HG02678 (cell line): Measurements from ENCODE around the gene NDUFS5.
"Not testable (repeated sequence)": the region's sequence is repeated elsewhere in the genome, so short reads cannot be mapped to it uniquely, and the experiment has no call there.

Experiments used
- ATAC-seq: cut with Tn5 transposase; IDR thresholded peaks from one replicate; pipeline ENCODE4 v1.9.1; 2021; ENCODE audit warnings: mild to moderate bottlenecking, moderate library complexity; ENCODE audit not compliant: unreplicated experiment

The NDUFS5 gene

DNA sequence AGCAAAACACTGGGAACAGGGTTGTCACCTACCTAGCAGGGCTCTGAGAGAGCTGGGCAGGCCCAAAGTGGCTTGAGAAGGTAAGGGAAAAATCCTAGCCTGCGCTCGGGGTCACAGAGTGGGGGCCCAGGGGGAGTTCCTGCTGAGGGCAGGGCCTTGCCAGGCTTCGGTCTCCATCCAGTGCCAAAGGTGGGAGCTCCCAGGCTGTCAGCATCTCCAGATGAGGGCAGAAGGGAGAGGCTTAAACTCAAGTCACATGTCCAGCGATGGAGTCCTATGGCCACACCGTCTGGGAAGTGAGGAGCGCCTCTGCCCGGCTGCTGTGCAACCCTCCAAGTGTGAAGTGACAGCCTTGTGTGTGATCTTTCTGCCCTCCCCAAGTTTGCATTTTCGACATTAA lies 11.2 kb upstream of the NDUFS5 start:
- ATAC-seq: not testable (repeated sequence)

DNA sequence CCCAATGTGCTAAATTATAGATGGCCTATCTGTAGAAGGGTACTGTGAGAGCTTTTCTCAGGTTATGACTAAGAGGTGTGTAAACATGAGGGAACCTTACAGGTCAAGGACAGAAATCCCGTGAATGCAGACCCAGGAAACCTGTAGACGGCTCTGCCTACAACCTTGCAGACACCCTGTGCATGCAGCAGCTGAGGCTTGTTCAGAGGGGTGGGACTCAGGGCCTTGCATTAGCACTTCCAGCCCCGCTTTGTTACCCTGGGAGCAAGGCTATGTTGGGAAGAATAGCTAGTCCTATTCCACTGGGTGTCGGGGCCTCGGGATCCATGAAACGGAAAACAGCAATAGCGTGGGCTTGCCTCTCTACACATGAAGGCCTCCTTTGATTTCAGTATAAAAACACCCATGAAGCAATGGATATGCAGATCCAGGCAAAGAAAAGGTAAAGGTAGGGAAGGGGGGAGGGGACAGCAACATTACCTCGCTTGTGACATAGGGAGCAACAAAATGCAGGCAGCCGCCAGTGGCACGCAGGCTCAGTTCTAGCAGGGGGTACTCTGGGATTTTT lies 9.5 kb upstream of the NDUFS5 start:
- ATAC-seq: no peak

DNA sequence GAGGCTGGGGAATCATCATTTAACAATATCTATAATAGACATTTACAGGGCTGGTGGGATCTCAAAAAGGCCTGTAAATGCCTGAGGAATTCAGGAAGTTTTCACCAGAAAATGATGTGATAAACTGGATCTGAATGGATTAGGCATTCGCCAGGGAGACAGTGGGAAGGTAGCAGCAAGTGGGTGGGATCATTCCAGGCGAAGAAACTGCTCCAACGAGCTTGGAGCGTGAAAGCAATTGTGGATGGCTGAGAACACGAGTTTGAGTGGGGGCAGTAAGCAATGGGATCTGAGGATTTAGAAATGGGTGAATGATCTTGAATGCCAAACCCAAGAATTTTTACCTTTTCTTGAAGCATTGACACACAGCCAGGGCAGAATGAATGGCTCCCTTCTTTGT lies 8.9 kb upstream of the NDUFS5 start:
- no peak for ATAC-seq

DNA sequence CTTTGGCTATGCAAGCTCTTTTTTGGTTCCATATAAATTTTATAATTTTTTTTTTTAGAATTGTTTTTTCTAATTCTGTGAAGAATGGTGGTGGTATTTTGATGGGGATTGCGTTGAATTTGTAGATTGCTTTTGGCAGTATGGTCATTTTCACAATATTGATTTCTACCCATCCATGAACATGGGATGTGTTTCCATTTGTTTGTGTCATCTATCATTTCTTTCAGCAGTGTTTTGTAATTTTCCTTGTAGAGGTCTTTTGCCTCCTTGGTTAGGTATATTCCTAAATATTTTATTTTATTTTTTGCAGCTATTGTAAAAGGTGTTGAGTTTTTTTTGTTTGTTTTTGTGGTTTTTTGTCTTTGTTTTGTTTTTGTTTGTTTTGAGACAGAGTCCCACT lies 5.7 kb upstream of the NDUFS5 start:
- not testable (repeated sequence) for ATAC-seq

DNA sequence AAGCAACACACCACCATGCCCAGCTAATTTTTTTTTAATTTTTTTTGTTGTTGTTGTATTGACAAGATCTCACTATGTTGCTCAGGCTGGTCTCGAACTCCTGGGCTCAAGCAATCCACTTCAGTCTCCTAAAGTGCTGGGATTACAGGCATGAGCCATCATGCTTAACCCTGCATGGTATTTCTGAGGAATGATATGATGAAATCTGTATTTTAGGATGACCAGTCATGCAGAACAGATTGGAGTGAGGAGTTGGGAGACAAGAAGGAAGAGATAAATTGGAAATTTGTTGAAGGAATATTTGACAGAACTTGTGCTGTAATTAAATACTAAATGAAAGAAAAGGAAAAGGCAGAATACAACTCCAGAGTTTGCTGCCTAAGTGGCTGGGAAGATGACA lies 4.7 kb upstream of the NDUFS5 start:
- no peak for ATAC-seq

DNA sequence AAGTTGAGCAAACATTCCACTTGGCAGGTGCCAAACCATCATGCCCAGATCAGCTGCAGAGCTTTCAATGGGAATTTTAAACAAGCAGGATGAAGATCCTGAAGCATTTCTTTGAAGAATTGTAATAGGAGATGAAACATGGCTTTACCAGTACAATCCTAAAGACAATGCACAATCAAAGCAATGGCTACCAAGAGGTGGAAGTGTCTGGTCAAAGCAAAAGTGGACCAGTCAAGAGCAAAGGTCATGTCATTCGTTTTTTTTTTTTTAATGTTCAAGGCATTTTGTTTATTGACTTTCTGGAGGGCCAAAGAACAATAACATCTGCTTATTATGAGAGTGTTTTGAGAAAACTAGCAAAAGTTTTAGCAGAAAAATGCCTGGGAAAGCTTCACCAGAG lies 3.0 kb upstream of the NDUFS5 start:
- ATAC-seq: no peak

DNA sequence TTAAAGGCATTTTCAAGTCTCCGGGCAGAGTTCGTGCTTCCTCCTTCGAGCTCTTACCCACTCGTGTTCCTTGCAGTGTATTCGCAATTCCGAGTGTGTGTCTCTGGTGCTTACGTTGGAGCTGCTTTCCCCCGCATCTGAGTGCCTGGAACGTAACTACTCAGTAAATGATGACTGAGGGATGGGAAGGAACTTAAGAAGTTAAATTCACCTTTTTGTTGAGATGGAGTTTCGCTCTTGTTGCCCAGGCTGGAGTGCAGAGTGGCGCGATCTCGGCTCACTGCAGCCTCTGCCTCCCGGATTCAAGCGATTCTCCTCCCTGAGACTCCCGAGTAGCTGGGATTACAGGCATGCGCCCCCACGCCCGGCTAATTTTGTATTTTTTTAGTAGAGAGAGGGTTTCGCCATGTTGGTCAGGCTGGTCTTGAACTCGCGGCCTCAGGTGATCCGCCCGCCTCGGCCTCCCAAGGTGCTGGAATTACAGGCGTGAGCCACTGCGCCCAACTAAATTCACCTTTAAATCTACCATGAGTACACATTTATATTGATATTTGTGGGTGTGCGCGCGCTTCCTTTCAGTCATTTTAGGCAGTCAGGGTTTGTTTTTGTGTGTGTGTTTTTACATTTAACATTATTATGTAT lies 837 bp downstream of the NDUFS5 start:
- ATAC-seq: no peak

DNA sequence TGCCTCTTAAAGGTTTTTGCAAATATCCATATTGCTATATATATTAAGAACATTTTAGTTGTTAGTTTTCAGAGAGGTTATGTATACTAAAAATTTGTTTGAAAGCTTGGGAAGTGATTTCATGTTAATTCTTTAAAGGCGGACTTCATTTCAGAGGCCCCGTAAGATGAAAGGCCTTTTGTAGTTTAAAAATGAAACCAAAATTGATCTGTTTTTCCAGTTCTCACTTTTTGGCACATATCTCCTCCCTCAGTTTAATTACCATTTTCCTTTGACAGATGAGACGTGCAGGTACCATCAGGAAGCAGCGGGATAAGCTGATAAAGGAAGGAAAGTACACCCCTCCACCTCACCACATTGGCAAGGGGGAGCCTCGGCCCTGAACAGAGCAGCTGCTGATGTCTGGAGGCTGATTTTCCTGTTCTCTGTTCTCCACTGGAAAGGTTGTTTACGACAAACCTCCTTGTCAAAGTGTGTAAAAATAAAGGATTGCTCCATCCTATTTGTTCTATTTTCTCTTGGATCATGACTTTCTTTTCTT lies 8.0 kb downstream of the NDUFS5 start:
- no peak for ATAC-seq

DNA sequence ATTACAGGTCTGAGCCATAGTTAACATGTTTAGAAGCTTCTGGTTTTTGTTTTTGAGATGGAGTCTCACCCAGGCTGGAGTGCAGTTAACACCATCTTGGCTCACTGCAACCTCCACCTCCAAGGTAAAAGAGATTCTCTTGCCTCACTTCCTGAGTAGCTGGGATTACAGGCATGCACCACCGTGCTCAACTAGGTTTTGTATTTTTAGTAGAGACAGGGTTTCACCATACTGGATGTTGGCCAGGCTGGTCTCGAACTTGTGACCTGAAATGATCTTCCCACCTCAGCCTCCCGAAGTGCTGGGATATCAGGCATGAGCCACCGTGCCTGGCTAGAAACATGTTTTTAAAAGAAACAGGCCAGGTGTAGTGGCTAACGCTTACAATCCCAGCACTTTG lies 10.5 kb downstream of the NDUFS5 start:
- ATAC-seq: no peak

DNA sequence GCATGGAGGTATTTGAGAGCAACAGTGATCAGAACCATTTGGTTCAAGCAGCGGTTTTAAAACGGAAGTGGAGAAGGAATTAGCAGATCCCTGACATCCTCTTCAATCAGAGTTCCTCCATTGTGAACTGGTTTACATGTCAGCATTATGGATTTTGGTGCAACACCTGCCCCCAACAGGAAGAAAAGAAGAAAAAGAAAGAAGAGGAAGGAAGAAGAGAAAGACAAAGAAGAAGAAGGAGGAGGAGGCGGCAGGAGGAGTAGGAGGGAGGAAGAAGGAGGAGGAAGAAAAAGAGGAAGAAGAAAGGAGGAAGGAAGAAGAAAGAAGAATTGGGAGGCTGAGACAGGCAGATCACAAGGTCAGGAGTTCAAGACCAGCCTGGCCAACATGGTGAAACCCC lies 17.4 kb downstream of the NDUFS5 start:
- ATAC-seq: no peak

DNA sequence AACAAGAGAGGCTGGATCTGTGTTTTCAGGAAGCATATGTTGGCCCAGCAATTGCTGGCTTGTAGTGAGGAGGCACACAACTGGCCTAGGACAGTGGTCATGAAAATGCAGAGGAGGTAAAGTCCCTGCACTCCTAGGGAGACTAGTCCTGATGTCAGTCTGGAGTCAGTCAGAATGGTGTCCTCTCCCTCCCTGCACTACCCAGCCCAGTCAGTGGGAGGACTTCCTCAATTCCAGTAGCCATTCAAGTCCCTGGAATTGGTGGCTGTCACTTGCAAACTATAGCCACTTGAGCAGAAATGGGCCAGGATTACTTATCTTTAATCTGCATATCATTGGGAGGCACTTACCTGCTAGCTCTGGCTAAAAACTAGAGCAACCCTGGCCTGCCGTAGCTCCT lies 18.6 kb downstream of the NDUFS5 start:
- ATAC-seq: no peak

DNA sequence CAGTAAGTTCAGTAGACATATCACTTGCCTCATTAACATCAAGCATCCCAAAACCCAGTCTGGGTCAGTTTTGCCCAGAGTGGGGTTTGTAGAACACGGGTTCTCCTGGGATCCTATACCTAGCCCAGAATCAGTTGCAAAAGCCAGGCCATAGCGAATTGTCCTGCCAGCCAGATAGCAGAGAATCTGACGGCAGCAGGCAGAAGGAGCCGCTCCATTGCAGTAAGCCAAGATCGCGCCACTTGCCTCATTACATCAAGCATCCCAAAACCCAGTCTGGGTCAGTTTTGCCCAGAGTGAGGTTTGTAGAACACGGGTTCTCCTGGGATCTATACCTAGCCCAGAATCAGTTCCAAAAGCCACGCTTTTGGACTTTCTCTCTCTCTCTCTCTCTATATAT lies 19.1 kb downstream of the NDUFS5 start:
- no peak for ATAC-seq

DNA sequence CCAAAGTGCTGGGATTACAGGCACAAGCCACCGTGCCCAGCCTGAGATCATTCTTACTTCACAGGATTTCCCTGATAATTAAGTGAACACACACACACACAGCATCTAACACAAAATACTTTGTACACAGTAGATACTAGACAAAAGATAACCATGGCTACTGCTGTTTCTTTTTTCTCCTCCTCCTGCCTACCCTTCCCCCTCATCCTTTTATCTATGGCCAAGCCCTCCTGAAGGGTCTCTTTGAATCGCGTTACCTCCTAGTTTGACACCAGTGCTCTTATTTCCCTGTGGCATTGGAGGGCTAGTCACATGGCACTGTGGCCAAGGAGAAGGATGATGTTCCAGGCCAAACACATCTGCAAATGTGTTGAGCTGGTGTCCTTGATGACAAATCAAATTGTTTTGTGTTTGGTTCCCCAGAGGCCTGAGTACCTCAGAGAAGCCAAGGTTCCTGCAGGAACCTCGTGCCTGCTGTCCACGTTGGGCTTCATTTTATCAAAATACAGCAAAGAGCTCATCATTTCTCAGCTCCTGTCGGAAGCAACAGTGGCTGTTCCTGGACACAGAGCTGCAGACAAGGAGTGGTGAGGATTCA lies 20.6 kb downstream of the NDUFS5 start:
- no peak for ATAC-seq

DNA sequence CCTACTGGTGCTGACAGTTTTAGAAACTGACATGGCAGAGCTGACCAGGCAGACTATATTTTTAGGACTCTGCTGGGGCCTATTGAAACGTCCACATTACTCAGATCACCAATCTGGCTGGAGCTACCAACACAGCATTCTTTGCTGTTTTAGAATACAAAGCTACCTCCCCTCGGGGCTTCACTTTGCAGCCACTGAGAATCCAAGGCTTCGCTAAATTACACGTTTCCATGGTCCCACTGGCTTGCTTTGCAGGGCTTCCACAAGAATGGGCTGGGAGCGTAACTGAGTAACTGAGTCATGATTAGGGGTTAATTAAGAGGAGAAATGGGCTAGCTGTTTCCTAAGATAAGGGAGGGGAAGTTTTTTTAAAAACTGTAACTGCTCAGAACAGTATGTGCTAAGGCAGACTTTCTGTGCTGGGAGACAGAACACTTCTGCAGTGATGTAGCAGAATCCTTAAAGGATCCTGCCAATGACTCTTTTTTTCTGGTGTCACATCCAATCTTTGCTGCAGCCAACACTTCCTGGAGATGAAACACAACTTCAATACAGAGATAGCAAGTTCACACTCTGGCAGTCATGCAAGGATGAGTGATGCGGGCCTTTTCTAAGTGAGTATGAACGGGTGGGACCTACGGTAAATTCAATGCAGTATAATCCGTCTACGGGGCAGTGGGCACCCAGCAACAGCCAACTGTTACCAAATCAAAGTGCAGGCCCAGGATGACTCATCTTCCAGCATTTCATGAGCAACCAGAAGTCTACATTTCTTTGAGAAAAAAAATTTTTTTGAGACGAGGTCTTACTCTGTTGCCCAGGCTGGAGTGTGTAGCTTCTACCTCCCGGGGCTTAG lies 21.5 kb downstream of the NDUFS5 start:
- no peak for ATAC-seq

DNA sequence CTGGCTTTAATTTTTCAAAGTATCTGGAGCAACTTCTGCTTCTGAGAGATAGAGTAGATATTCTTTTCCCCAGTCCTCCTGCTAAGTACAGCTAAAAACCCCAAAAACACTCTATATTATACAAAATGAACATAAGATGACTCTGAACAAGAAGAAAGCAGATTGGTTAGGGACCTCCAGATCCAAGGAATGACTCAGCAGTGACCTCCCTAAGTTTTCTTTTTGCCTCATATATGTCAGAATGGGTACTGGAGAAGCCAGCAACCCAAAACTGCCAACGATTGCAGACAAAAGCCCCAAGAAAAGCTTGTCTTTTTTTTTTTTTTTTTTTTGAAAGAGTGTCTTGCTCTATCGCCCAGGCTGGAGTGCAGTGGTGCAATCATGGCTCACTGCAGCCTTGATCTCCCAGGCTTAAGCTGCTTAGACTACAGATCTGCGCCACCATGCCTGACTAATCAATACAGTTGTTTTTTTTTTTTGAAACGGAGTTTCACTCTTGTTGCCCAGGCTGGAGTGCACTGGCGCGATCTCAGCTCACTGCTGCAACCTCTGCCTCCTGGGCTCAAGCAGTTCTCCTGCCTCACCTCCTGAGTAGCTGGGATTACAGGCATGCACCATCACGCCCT lies 22.7 kb downstream of the NDUFS5 start:
- no peak for ATAC-seq

DNA sequence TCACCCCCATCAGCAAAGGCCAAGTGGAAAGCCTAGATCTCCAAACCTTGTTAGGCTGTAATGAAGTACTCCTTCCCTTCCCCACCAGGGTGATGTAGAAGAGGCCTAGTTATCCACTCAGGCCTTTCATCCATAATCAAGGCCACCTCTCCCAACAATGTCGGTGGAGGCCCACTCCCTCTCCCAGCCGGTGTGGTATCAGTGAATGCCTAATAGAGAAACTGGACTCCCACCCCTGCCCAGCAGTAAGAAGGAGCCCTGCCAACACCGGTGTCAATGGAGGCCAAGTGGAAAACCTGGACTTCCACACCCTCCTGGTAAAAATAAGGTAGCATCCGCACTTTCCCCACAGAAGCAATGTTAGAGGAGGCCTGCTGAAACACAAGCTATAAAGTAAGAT lies 23.9 kb downstream of the NDUFS5 start:
- ATAC-seq: no peak

DNA sequence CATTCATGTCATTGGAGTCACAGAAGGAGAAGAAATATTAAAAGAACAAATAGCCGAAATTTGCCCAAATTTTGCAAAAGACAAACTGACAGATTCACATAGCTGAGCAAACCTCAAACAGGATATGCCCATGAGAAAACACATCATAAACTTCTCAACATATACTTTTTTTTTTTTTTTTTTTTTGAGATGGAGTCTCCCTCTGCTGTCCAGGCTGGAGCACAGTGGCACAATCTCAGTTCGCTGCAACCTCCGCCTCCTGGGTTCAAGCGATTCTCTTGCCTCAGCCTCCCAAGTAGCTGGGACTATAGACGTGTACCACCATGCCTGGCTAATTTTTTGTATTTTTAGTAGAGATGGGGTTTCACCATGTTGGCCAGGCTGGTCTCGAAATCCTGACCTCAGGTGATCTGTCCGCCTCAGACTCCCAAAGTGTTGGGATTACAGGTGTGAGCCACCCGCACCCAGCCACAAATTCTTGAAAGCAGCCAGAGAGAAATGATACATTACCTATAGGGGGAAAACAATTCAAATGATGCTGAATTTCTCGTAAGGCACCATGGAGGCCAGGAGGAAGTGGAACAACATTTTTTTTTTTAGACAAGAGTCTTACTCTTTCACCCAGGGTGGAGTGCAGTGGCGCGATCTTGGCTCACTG lies 25.2 kb downstream of the NDUFS5 start:
- ATAC-seq: not testable (repeated sequence)

DNA sequence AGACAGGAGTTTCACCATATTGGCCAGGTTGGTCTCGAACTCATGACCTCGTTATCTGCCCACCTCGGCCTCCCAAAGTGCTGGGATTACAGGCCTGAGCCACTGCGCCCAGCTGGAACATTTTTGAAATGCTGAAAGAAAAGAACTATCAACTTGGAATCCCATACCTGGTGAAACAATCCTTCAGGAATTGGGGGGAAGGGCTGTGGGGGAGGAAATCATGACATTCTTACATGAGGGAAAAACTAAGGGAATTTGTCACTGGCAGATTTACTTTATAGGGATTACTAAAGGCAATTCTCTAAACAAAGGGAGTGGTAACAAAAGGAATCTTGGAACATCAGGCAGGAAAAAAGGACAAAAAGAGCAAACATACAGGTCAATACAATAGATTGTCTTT lies 25.8 kb downstream of the NDUFS5 start:
- no peak for ATAC-seq

DNA sequence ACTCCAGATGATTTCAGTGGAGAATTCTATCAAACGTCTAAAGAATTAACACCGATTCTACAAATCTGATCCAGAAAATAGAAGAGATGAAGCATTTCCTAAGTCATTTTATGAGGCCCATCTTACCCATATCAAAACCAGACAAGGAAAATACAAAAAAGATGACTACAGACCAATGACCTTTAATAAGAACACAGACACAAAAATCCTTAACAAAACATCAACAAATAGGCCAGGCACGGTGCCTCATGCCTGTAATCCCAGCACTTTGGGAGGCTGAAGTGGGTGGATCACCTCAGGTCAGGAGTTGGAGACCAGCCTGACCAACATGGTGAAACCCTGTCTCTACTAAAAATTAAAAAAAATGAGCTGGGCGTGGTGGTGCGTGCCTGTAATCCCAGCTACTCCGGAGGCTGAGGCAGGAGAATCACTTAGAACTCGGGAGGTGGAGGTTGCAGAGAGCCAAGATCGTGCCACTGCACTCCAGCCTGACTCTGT lies 29.1 kb downstream of the NDUFS5 start:
- not testable (repeated sequence) for ATAC-seq

DNA sequence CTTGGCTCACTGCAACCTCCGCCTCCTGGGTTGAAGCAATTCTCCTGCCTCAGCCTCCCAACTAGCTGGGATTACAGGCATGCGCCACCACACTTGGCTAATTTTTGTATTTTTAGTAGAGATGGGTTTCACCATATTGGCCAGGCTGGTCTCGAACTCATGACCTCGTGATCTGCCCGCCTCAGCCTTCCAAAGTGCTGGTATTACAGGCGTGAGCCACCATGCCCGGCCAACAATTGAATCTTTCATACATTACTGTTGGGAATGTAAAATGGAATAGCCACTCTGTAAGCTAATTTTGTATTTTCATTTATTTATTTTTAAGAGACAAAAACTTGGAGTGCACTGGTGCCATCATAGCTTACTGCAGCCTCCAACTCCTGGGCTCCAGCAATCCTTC lies 35.4 kb downstream of the NDUFS5 start:
- ATAC-seq: not testable (repeated sequence)
